ENCODE measurements around the gene INTS14.

- TF ChIP-seq CTCF (IDR thresholded peaks at IDR 0.05; ENCODE audit: insufficient read depth, low read length) (no peak), POLR2AphosphoS5 (IDR thresholded peaks at IDR 0.05; ENCODE audit: low read depth) (no peak), GABPA (IDR thresholded peaks at IDR 0.05; ENCODE audit: low read depth) (no peak), REST (IDR thresholded peaks at IDR 0.05; ENCODE audit: insufficient replicate concordance, low read depth) (no peak)
Measured at GRCh38 chr15:65550681-65551098, 60.2 kb downstream of the INTS14 start.
